Panc1 (cell line): ENCODE measurements around the gene PSMA7. TPM values are rescaled to one million over a fixed set of nuclear protein-coding genes. Genes with fewer than 3 reads are reported as not detected.

ENCODE experiments used
- ATAC-seq: fragments of 200-7000 bp; cut with Tn5 transposase; 2 replicates; pipeline ENCODE4 v1.9.1; 2020; ENCODE audit warnings: mild to moderate bottlenecking, moderate library complexity
- BruUV-seq: library from RNA; stranded (reverse); fragments of 400-500 nt; replicated peaks from 2 replicates; lab custom pipeline; 2021; lab: Mats Ljungman, UMichigan
- CTCF ChIA-PET: fragments of 300-600 bp; sonication (Branson Sonifier 250); formaldehyde crosslinking; loops from one replicate; lab custom pipeline; 2022; ENCODE audit warnings: antibody characterized with exemption; lab: Charles Lee
- POLR2A ChIA-PET: fragments of 300-600 bp; sonication (Branson Sonifier 250); formaldehyde crosslinking; loops from one replicate; lab custom pipeline; 2022; ENCODE audit warnings: antibody characterized with exemption; lab: Charles Lee
- DNase-seq: peaks from one replicate; pipeline ENCODE4 v3.0.0-alpha.2; 2010; ENCODE audit warnings: low read depth, low spot score
- H3K27ac ChIP-seq: 2 replicates; pipeline ENCODE4 v1.5.1; 2011; ENCODE audit warnings: mild to moderate bottlenecking, low read length, inconsistent platforms
- H3K27me3 ChIP-seq: fragments of 200-500 bp; sonication (Bioruptor generic); 2 replicates; pipeline ENCODE4 v1.6.0; 2014; ENCODE audit warnings: low read length, inconsistent platforms; ENCODE audit not compliant: control insufficient read depth, insufficient read depth
- H3K36me3 ChIP-seq: fragments of 200-500 bp; sonication (Bioruptor generic); 2 replicates; pipeline ENCODE4 v1.5.1; 2014; ENCODE audit warnings: inconsistent platforms, mild to moderate bottlenecking, low read length, moderate library complexity; ENCODE audit not compliant: control insufficient read depth, insufficient read depth
- H3K4me1 ChIP-seq: 2 replicates; pipeline ENCODE4 v1.5.1; 2011; ENCODE audit warnings: inconsistent platforms, mild to moderate bottlenecking, low read length, moderate library complexity; ENCODE audit not compliant: control insufficient read depth, insufficient read depth
- H3K4me3 ChIP-seq, 2 experiments: 2 replicates each; pipeline ENCODE4 v1.5.1; 2011 to 2012; ENCODE audit warnings: low read depth in 2 of 2, low read length in 2 of 2, mild to moderate bottlenecking in 2 of 2, inconsistent platforms in 1 of 2, moderate library complexity in 1 of 2
- H3K9me3 ChIP-seq: fragments of 200-500 bp; sonication (Bioruptor generic); 2 replicates; pipeline ENCODE4 v1.5.1; 2014; ENCODE audit warnings: low read depth, mild to moderate bottlenecking, inconsistent platforms, low read length, moderate library complexity; ENCODE audit not compliant: control insufficient read depth, insufficient read depth
- CTCF ChIP-seq: fragments of 450-650 bp; IDR thresholded peaks from 2 replicates; pipeline ENCODE4 v1.5.1; 2017; ENCODE audit warnings: mild to moderate bottlenecking
- POLR2AphosphoS5 ChIP-seq: IDR thresholded peaks from 2 replicates; pipeline ENCODE4 v1.6.1; 2012; ENCODE audit warnings: mild to moderate bottlenecking, low read depth, low read length, moderate library complexity
- REST ChIP-seq, 2 experiments: IDR thresholded peaks; 2 replicates each; pipeline ENCODE4 v1.6.1; 2011 to 2012; ENCODE audit warnings: low read depth in 2 of 2, control low read depth in 1 of 2, low read length in 1 of 2, mild to moderate bottlenecking in 1 of 2, moderate library complexity in 1 of 2; ENCODE audit not compliant: insufficient read depth in 1 of 2
- SIN3A ChIP-seq: IDR thresholded peaks from 2 replicates; pipeline ENCODE4 v1.6.1; 2012; ENCODE audit warnings: low read depth, mild to moderate bottlenecking, low read length, moderate library complexity, borderline replicate concordance; ENCODE audit not compliant: insufficient read depth
- TCF7L2 ChIP-seq: IDR thresholded peaks from 2 replicates; pipeline ENCODE4 v1.6.1; 2011; ENCODE audit warnings: mild to moderate bottlenecking, low read depth, low read length, inconsistent platforms
- in situ Hi-C: cut with HindIII; loops from 2 replicates; pipeline ENCODE4 v1.10.0; 2016; ENCODE audit warnings: low sequenced_read_pairs, low pct_unique_long_range_greater_than_20kb
- intact Hi-C: fragments of 100-400 bp; cut with micrococcal nuclease; formaldehyde crosslinking; loops from one replicate; pipeline ENCODE4 v1.10.0; 2022; ENCODE audit not compliant: unreplicated experiment
- total RNA-seq: library from RNA; stranded (reverse); gene quantifications from one replicate; pipeline ENCODE4 v1.2.1, GENCODE V29; 2021; ENCODE audit not compliant: unreplicated experiment

Gene PSMA7
- total RNA-seq, 1 experiment from 2014 or later: 402 TPM

GRCh38 chr20:62118113-62119043 is 24.8 kb downstream of the PSMA7 start:
- ChIA-PET POLR2A (no interaction called here), CTCF (interaction anchor here (1.1 kb wide), 1 partner anchor 108 kb away, joined by 4 read pairs; no protein-coding TSS in a partner anchor)
- intact Hi-C loops: no loop called here
- no TSS peak for BruUV-seq
- TF ChIP-seq SIN3A (no peak), CTCF (no peak), TCF7L2 (no peak), REST (IDR thresholded peaks at IDR 0.05; ENCODE audit: insufficient read depth in 1 of 2, low read depth in 2 of 2, low read length in 1 of 2) (no peak), POLR2AphosphoS5 (no peak)
- Histone ChIP-seq H3K27me3 (no peaks in the 10 kb centered on the region), H3K4me3 (no peak overlapping the region), H3K27ac (no peak overlapping the region), H3K9me3 (no peaks in the 10 kb centered on the region), H3K36me3 (no peaks in the 10 kb centered on the region), H3K4me1 (peaks cover 12% of the 10 kb centered on the region)
- ATAC-seq (no peak), DNase-seq (no peak)
- in situ Hi-C loops: no loop called here

GRCh38 chr20:62117658-62118057 is 25.5 kb downstream of the PSMA7 start:
- Histone ChIP-seq H3K4me1 (peaks cover 11% of the 10 kb centered on the region), H3K4me3 (no peak overlapping the region), H3K27me3 (no peaks in the 10 kb centered on the region), H3K9me3 (no peaks in the 10 kb centered on the region), H3K36me3 (no peaks in the 10 kb centered on the region), H3K27ac (no peak overlapping the region)
- intact Hi-C loops: no loop called here
- TF ChIP-seq REST (IDR thresholded peaks at IDR 0.05; ENCODE audit: insufficient read depth in 1 of 2, low read depth in 2 of 2, low read length in 1 of 2) (no peak), CTCF (no peak), SIN3A (no peak)
- ChIA-PET CTCF (no interaction called here), POLR2A (no interaction called here)
- in situ Hi-C loops: no loop called here
- ATAC-seq (no peak), DNase-seq (no peak)
- BruUV-seq: no TSS peak
